Keratinocyte (primary cell): ENCODE results near the gene NACAD. TPM values are rescaled to one million over a fixed set of nuclear protein-coding genes. Genes with fewer than 3 reads are reported as not detected.

ENCODE experiments used
- DNase-seq: peaks from one replicate; pipeline ENCODE4 v3.0.0-alpha.2; 2011; ENCODE audit warnings: low read depth, missing footprints, low spot score
- FAIRE-seq: peaks from 2 replicates; lab custom pipeline; 2011; peaks lifted over from hg19 to GRCh38; lab: Jason Lieb, UNC
- H2AFZ ChIP-seq: 2 replicates; pipeline ENCODE4 v1.6.0; 2012; ENCODE audit warnings: low read length, control low read depth, inconsistent platforms; ENCODE audit not compliant: control insufficient read depth
- H3K27ac ChIP-seq: 2 replicates; pipeline ENCODE4 v1.5.1; 2011; ENCODE audit warnings: low read length; ENCODE audit not compliant: control insufficient read depth, insufficient read depth
- H3K27me3 ChIP-seq: 3 replicates; pipeline ENCODE4 v1.6.0; 2011; ENCODE audit warnings: low read length; ENCODE audit not compliant: control insufficient read depth, insufficient read depth; ENCODE audit errors: extremely low read depth
- H3K36me3 ChIP-seq, 2 experiments: 2 replicates in 1 of 2; 3 replicates in 1 of 2; pipeline ENCODE4 v1.5.1; 2011; ENCODE audit warnings: low read length in 2 of 2, mild to moderate bottlenecking in 1 of 2; ENCODE audit not compliant: control insufficient read depth in 2 of 2, insufficient read depth in 2 of 2; ENCODE audit errors: extremely low read depth in 1 of 2
- H3K4me1 ChIP-seq: 3 replicates; pipeline ENCODE4 v1.5.1; 2011; ENCODE audit warnings: low read length; ENCODE audit not compliant: control insufficient read depth, insufficient read depth; ENCODE audit errors: extremely low read depth
- H3K4me2 ChIP-seq: 3 replicates; pipeline ENCODE4 v1.6.0; 2011; ENCODE audit warnings: low read depth, low read length; ENCODE audit not compliant: control insufficient read depth, insufficient read depth; ENCODE audit errors: extremely low read depth
- H3K4me3 ChIP-seq, 3 experiments: fragments of 200-600 bp in 1 of 3; sonication (generic) in 1 of 3; 2 replicates in 2 of 3; 3 replicates in 1 of 3; pipeline ENCODE4 v1.5.1; 2011 to 2016; ENCODE audit warnings: low read length in 3 of 3, mild to moderate bottlenecking in 3 of 3, control low read depth in 2 of 3, inconsistent platforms in 1 of 3, low read depth in 1 of 3, mixed read lengths in 1 of 3, mixed run types in 1 of 3, moderate library complexity in 1 of 3; ENCODE audit not compliant: control insufficient read depth in 2 of 3, insufficient read depth in 2 of 3; ENCODE audit errors: extremely low read depth in 1 of 3
- H3K79me2 ChIP-seq: 2 replicates; pipeline ENCODE4 v1.6.0; 2012; ENCODE audit warnings: low read length; ENCODE audit not compliant: control insufficient read depth, insufficient read depth
- H3K9ac ChIP-seq: 3 replicates; pipeline ENCODE4 v1.6.0; 2011; ENCODE audit warnings: low read length; ENCODE audit not compliant: control insufficient read depth, insufficient read depth; ENCODE audit errors: extremely low read depth
- H3K9me1 ChIP-seq: 3 replicates; pipeline ENCODE4 v1.6.0; 2011; ENCODE audit warnings: low read length; ENCODE audit not compliant: control insufficient read depth, insufficient read depth; ENCODE audit errors: extremely low read depth
- H3K9me3 ChIP-seq: 2 replicates; pipeline ENCODE4 v1.5.1; 2012; ENCODE audit warnings: low read depth, low read length; ENCODE audit not compliant: control insufficient read depth
- H4K20me1 ChIP-seq: 3 replicates; pipeline ENCODE4 v1.6.0; 2011; ENCODE audit warnings: low read length; ENCODE audit not compliant: control insufficient read depth, insufficient read depth; ENCODE audit errors: extremely low read depth
- CTCF ChIP-seq, 3 experiments: IDR thresholded peaks in 1 of 3; conservative IDR thresholded peaks in 1 of 3; optimal IDR thresholded peaks in 1 of 3; 2 replicates in 2 of 3; 3 replicates in 1 of 3; pipeline versions ENCODE3 to v1.5.1; 2011; ENCODE audit warnings: low read length in 3 of 3, mild to moderate bottlenecking in 3 of 3, moderate library complexity in 2 of 3, control low read depth in 1 of 3, inconsistent platforms in 1 of 3; ENCODE audit not compliant: insufficient read depth in 2 of 3; ENCODE audit errors: extremely low read depth in 1 of 3
- EZH2 ChIP-seq: IDR thresholded peaks from one replicate; pipeline ENCODE4 v1.6.1; 2012; ENCODE audit warnings: inconsistent platforms, mild to moderate bottlenecking, low read length, moderate library complexity
- dilution Hi-C: fragments of 300-500 bp; cut with MboI; formaldehyde crosslinking; loops from one replicate; pipeline ENCODE4 v1.7.0; 2020; ENCODE audit warnings: low sequenced_read_pairs; ENCODE audit not compliant: extremely low pct_ligation_motif_present
- polyA plus RNA-seq, 5 experiments: library from polyadenylated mRNA; depleted of rRNA in 3 of 5; stranded (reverse) in 3 of 5; stranded (forward) in 1 of 5; unstranded in 1 of 5; fragments of >200 nt; gene quantifications; 1 replicate in 1 of 5; 2 replicates in 3 of 5; 3 replicates in 1 of 5; pipeline versions ENCODE4 v1.2.1 to v1.2.3, GENCODE V29; 2011 to 2012; ENCODE audit warnings: missing spikeins in 2 of 5, low read depth in 1 of 5, low replicate concordance in 1 of 5

NACAD gene
- polyA plus RNA-seq, 1 donor (not counting 4 experiments of a cell fraction or from before 2014, with no cell fraction given) = 0.14 TPM

GRCh38 chr7:45086331-45087065 lies 2.3 kb downstream of the NACAD start:
- Histone ChIP-seq H3K79me2 (no peaks in the 10 kb centered on the region), H4K20me1 (peaks cover 3% of the 10 kb centered on the region), H3K4me1 (peaks cover 2% of the 10 kb centered on the region), H3K27ac (no peak overlapping the region), H3K27me3 (no peaks in the 10 kb centered on the region), H3K4me2 (no peak overlapping the region), H3K36me3 (no peaks in the 10 kb centered on the region), H2AFZ (no peak overlapping the region), H3K9me1 (no peaks in the 10 kb centered on the region), H3K9me3 (no peaks in the 10 kb centered on the region), H3K9ac (no peak overlapping the region), H3K4me3 (no peak overlapping the region)
- FAIRE-seq (no peak), DNase-seq (no peak)
- TF ChIP-seq CTCF (optimal IDR thresholded peaks at IDR 0.05 in 1 of 3, IDR thresholded peaks at IDR 0.05 in 1 of 3, conservative IDR thresholded peaks at IDR 0.05 in 1 of 3; ENCODE audit: extremely low read depth in 1 of 3, insufficient read depth in 2 of 3, low read length in 3 of 3) (no peak), EZH2 (no peak)
- dilution Hi-C loops = no loop called here

GRCh38 chr7:45085619-45086200 lies 3.1 kb downstream of the NACAD start:
- no peak for FAIRE-seq
- no peaks in the 10 kb centered on the region for H3K27me3 ChIP-seq
- dilution Hi-C loops = no loop called here

More at GRCh38 chr7:45085619-45086200, 3.1 kb downstream of the NACAD start:
- Histone ChIP-seq H3K9me1 (no peaks in the 10 kb centered on the region), H3K4me2 (no peak overlapping the region), H3K4me3 (no peak overlapping the region), H2AFZ (no peak overlapping the region), H3K9ac (no peak overlapping the region), H3K27ac (no peak overlapping the region), H4K20me1 (peaks cover 3% of the 10 kb centered on the region), H3K79me2 (no peaks in the 10 kb centered on the region), H3K36me3 (no peaks in the 10 kb centered on the region), H3K9me3 (no peaks in the 10 kb centered on the region), H3K4me1 (peaks cover 2% of the 10 kb centered on the region)
- DNase-seq = no peak
- no peak for TF ChIP-seq EZH2
- no peak for TF ChIP-seq CTCF (optimal IDR thresholded peaks at IDR 0.05 in 1 of 3, IDR thresholded peaks at IDR 0.05 in 1 of 3, conservative IDR thresholded peaks at IDR 0.05 in 1 of 3; ENCODE audit: extremely low read depth in 1 of 3, insufficient read depth in 2 of 3, low read length in 3 of 3)
